B cell (primary cell): ENCODE data around the gene CAMK4. TPM values are rescaled to one million over a fixed set of nuclear protein-coding genes. Genes with fewer than 3 reads are reported as not detected.
"Not testable (repeated sequence)": the region's sequence is repeated elsewhere in the genome, so short reads cannot be mapped to it uniquely, and the experiment has no call there.

Experiments used
- ATAC-seq: fragments of 200-7000 bp; cut with Tn5 transposase; one replicate; pipeline ENCODE4 v1.10.0; 2021; ENCODE audit warnings: low read depth, mild to moderate bottlenecking, moderate number of reproducible peaks, moderate library complexity
- CTCF ChIA-PET: fragments of 350-600 bp; sonication (Branson Sonifier 250); formaldehyde crosslinking; loops from one replicate; lab custom pipeline; 2021; ENCODE audit warnings: antibody characterized with exemption, inconsistent platforms; lab: Charles Lee
- POLR2A ChIA-PET: fragments of 350-600 bp; sonication (Branson Sonifier 250); formaldehyde crosslinking; loops from one replicate; lab custom pipeline; 2021; ENCODE audit warnings: antibody characterized with exemption; lab: Charles Lee
- DNase-seq: peaks from one replicate; pipeline ENCODE4 v3.0.0; 2013
- H2AFZ ChIP-seq: 2 replicates; pipeline ENCODE4 v1.6.1; 2012; ENCODE audit warnings: mild to moderate bottlenecking, low read depth, low read length; ENCODE audit not compliant: insufficient read depth, poor library complexity, severe bottlenecking
- H3K27ac ChIP-seq, 2 donors: 1 replicate in 1 of 2; 2 replicates in 1 of 2; pipeline ENCODE4 v1.5.1; 2012 to 2013; ENCODE audit warnings: low read length in 2 of 2, mild to moderate bottlenecking in 2 of 2, moderate library complexity in 1 of 2
- H3K27me3 ChIP-seq, 4 experiments: fragments of 200-600 bp in 1 of 4; sonication (generic) in 1 of 4; replicated peaks in 1 of 4; 1 replicate in 2 of 4; 2 replicates in 2 of 4; pipeline versions ENCODE4 v1.6.1 to v1.7.0; 2013 to 2016; ENCODE audit warnings: low read length in 3 of 4, mild to moderate bottlenecking in 2 of 4, mixed read lengths in 1 of 4, moderate library complexity in 1 of 4; ENCODE audit not compliant: insufficient read depth in 4 of 4, control insufficient read depth in 3 of 4; ENCODE audit errors: control extremely low read depth in 1 of 4
- H3K36me3 ChIP-seq, 2 experiments: replicated peaks in 1 of 2; 1 replicate in 1 of 2; 2 replicates in 1 of 2; pipeline versions ENCODE4 v1.6.1 to v1.7.1; 2013; ENCODE audit warnings: low read length in 1 of 2; ENCODE audit not compliant: insufficient read depth in 2 of 2, control insufficient read depth in 1 of 2; ENCODE audit errors: control extremely low read depth in 1 of 2, extremely low read depth in 1 of 2
- H3K4me1 ChIP-seq, 2 donors: fragments of 200-600 bp in 1 of 2; sonication (generic) in 1 of 2; 1 replicate in 1 of 2; 2 replicates in 1 of 2; pipeline versions ENCODE4 v1.5.1 to v1.6.1; 2013 to 2017; ENCODE audit warnings: low read length in 2 of 2; ENCODE audit not compliant: control insufficient read depth in 2 of 2, insufficient read depth in 2 of 2
- H3K4me2 ChIP-seq: replicated peaks from 2 replicates; pipeline ENCODE3; 2012; ENCODE audit warnings: mild to moderate bottlenecking, low read depth, low read length; ENCODE audit not compliant: poor library complexity, severe bottlenecking
- H3K4me3 ChIP-seq, 5 experiments: fragments of 200-600 bp in 1 of 5; sonication (generic) in 1 of 5; 1 replicate in 3 of 5; 2 replicates in 2 of 5; pipeline versions ENCODE4 v1.5.1 to v1.7.0; 2011 to 2016; ENCODE audit warnings: low read length in 4 of 5, mild to moderate bottlenecking in 4 of 5, low read depth in 2 of 5, control low read depth in 1 of 5, moderate library complexity in 1 of 5; ENCODE audit not compliant: insufficient read depth in 1 of 5; ENCODE audit errors: control extremely low read depth in 1 of 5, extremely low read depth in 1 of 5
- H3K79me2 ChIP-seq: fragments of 200-600 bp; sonication (generic); one replicate; pipeline ENCODE4 v1.6.0; 2016; ENCODE audit warnings: low read length; ENCODE audit not compliant: control insufficient read depth, insufficient read depth
- H3K9ac ChIP-seq: fragments of 200-600 bp; sonication (generic); 2 replicates; pipeline ENCODE4 v1.6.1; 2017; ENCODE audit warnings: mild to moderate bottlenecking, low read length, moderate library complexity
- H3K9me3 ChIP-seq, 3 donors: one replicate each; pipeline versions ENCODE4 v1.6.1 to v1.7.1; 2013; ENCODE audit warnings: low read length in 2 of 3; ENCODE audit not compliant: control insufficient read depth in 2 of 3, insufficient read depth in 1 of 3; ENCODE audit errors: control extremely low read depth in 1 of 3
- H4K20me1 ChIP-seq: 2 replicates; pipeline ENCODE4 v1.6.0; 2012; ENCODE audit warnings: mild to moderate bottlenecking, low read length; ENCODE audit not compliant: insufficient read depth, control insufficient read depth, poor library complexity, severe bottlenecking
- H3K27ac Mint-ChIP-seq: one replicate; pipeline ENCODE4 v1.8.0; 2021; ENCODE audit warnings: mixed read lengths
- H3K27me3 Mint-ChIP-seq: one replicate; pipeline ENCODE4 v1.8.0; 2021; ENCODE audit warnings: mixed read lengths
- H3K4me1 Mint-ChIP-seq: one replicate; pipeline ENCODE4 v1.8.0; 2021; ENCODE audit warnings: mixed read lengths
- H3K4me3 Mint-ChIP-seq: one replicate; pipeline ENCODE4 v1.8.0; 2021; ENCODE audit warnings: mixed read lengths
- H3K9me3 Mint-ChIP-seq: one replicate; pipeline ENCODE4 v1.8.0; 2022; ENCODE audit warnings: mixed read lengths; ENCODE audit not compliant: insufficient read depth
- EZH2 ChIP-seq: IDR thresholded peaks from 2 replicates; pipeline ENCODE4 v1.6.1; 2012; ENCODE audit warnings: borderline replicate concordance, low read depth, mild to moderate bottlenecking, moderate library complexity, low read length; ENCODE audit not compliant: insufficient read depth, poor library complexity, severe bottlenecking
- WGBS: methylation state at CpG from one replicate; pipeline ENCODE4 v1.1.5; 2013; ENCODE audit warnings: missing lambda C conversion rate; ENCODE audit not compliant: insufficient coverage; 5-methylcytosine and 5-hydroxymethylcytosine counted together
- intact Hi-C: fragments of 100-400 bp; cut with micrococcal nuclease; formaldehyde crosslinking; loops from one replicate; pipeline ENCODE4 v1.10.0; 2022
- polyA plus RNA-seq: library from polyadenylated mRNA; depleted of rRNA; stranded (reverse); fragments of >200 nt; gene quantifications from 2 replicates; pipeline ENCODE4 v1.2.3, GENCODE V29; 2012
- total RNA-seq, 2 donors: library from RNA; stranded (reverse); fragments of 120-200 nt in 1 of 2; gene quantifications; 1 replicate in 1 of 2; 2 replicates in 1 of 2; pipeline versions ENCODE4 v1.2.3 to v1.2.4, GENCODE V29; 2013 to 2022
- TF ChIP-seq, protein P1 (sequence below): fragments of 200-600 bp; IDR thresholded peaks from one replicate; pipeline ENCODE4 v1.8.0; 2022; ENCODE audit warnings: antibody characterized with exemption, mild to moderate bottlenecking

CAMK4 gene
- total and polyA plus RNA-seq, 2 donors (not counting 1 experiment from before 2014, with no cell fraction given) = 0.78 to 4.8 TPM

DNA sequence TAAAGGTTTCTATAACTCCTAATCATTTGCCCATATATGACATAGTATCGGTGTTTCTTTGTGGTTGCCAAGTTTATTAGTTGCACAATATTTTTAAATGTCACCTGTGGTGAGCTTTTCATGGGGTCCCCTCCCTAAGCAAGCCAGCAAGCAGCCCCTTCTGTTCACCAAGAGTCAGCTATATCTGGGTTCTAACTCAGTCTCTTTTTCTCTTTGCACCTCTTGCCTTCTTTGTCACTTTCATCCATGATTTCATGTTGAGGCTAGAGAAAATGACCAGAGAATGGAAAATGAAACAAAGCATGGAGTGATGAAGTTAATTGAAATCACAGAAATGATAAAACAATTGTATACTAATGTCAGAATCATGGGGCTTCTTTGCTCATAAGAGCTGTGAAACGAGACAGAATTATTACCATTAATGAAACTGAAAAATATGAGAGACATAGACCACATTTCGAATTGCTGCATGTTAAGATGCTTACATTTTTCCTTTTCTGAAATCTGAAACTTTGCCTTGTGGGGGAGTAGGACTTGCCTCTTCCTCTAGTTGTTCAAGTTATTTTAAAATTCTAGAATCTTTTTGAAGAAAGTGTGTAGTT lies 75.7 kb downstream of the CAMK4 start:
- ATAC-seq = no peak
- TF ChIP-seq, protein P1, sequence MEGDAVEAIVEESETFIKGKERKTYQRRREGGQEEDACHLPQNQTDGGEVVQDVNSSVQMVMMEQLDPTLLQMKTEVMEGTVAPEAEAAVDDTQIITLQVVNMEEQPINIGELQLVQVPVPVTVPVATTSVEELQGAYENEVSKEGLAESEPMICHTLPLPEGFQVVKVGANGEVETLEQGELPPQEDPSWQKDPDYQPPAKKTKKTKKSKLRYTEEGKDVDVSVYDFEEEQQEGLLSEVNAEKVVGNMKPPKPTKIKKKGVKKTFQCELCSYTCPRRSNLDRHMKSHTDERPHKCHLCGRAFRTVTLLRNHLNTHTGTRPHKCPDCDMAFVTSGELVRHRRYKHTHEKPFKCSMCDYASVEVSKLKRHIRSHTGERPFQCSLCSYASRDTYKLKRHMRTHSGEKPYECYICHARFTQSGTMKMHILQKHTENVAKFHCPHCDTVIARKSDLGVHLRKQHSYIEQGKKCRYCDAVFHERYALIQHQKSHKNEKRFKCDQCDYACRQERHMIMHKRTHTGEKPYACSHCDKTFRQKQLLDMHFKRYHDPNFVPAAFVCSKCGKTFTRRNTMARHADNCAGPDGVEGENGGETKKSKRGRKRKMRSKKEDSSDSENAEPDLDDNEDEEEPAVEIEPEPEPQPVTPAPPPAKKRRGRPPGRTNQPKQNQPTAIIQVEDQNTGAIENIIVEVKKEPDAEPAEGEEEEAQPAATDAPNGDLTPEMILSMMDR = no peak
- TF ChIP-seq EZH2 = no peak
- Histone ChIP-seq H3K9me3 (peaks cover 0 to 11% (median 4%) of the 10 kb centered on the region in 3 donors), H3K9ac (no peak overlapping the region), H3K27ac (no peak overlapping the region), H3K4me3 (no peak overlapping the region), H3K4me1 (no peaks in the 10 kb centered on the region), H3K27me3 (no peaks in the 10 kb centered on the region), H3K4me2 (no peak overlapping the region), H4K20me1 (no peaks in the 10 kb centered on the region), H2AFZ (no peak overlapping the region), H3K36me3 (no peaks in the 10 kb centered on the region), H3K79me2 (no peaks in the 10 kb centered on the region)
- H3K27ac Mint-ChIP-seq = no peak overlapping the region
- no CpG with 5 or more reads among the region's 3 CpGs for WGBS
- no peak for DNase-seq
- no peaks in the 10 kb centered on the region for H3K27me3 Mint-ChIP-seq
- ChIA-PET CTCF (no interaction called here), POLR2A (no interaction called here)
- intact Hi-C loops = no loop called here
- no peaks in the 10 kb centered on the region for H3K4me1 Mint-ChIP-seq
- peaks cover 6% of the 10 kb centered on the region for H3K9me3 Mint-ChIP-seq
- H3K4me3 Mint-ChIP-seq = no peak overlapping the region

DNA sequence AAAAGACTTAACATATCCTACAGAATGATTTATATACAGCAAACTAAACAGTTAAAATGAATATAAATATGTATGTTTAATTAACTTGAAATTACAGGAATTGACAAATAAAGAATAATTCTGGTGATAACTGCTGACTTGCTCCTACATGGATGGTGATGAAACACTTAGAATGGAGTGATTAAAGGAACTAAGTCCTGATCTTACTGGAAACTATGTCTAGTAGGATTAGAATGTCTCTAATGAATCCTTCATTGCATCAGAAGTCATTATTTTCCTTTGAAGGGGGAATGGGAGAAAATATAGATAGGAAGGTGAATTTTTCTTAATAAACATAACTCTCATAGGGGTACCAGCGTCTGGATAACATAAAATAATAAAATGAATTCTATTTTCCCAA lies 77.1 kb downstream of the CAMK4 start:
- ChIA-PET POLR2A (no interaction called here), CTCF (no interaction called here)
- no peaks in the 10 kb centered on the region for H3K79me2 ChIP-seq
- H3K4me1 ChIP-seq = no peaks in the 10 kb centered on the region
- no peak overlapping the region for H3K4me2 ChIP-seq
- H3K9ac ChIP-seq = no peak overlapping the region
- DNase-seq (no peak), ATAC-seq (no peak)
- no peaks in the 10 kb centered on the region for H3K27me3 ChIP-seq
- Mint-ChIP-seq H3K27ac (no peak overlapping the region), H3K4me3 (no peak overlapping the region), H3K9me3 (peaks cover 6% of the 10 kb centered on the region), H3K4me1 (no peaks in the 10 kb centered on the region), H3K27me3 (no peaks in the 10 kb centered on the region)
- no peak overlapping the region for H2AFZ ChIP-seq
- intact Hi-C loops = no loop called here
- WGBS = no CpG with 5 or more reads among the region's 1 CpG
- H3K9me3 ChIP-seq = peaks cover 0 to 11% (median 4%) of the 10 kb centered on the region in 3 donors
- H3K27ac ChIP-seq = no peak overlapping the region
- TF ChIP-seq EZH2 = no peak
- TF ChIP-seq, protein P1 = no peak
- no peak overlapping the region for H3K4me3 ChIP-seq
- H4K20me1 ChIP-seq = no peaks in the 10 kb centered on the region
- H3K36me3 ChIP-seq = no peaks in the 10 kb centered on the region

DNA sequence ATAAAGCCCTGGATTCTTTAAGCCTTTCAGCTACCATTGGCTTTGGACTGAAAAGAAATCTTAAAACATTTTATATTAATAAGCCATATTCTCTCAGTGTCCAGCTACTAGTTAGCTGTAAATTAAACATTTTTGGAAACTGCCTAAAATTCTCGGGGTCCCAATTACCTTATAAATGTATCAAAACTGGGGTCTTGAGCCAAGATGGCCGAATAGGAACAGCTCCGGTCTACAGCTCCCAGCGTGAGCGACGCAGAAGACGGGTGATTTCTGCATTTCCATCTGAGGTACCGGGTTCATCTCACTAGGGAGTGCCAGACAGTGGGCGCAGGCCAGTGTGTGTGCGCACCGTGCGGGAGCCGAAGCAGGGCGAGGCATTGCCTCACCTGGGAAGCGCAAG lies 77.9 kb downstream of the CAMK4 start:
- H3K36me3 ChIP-seq, H3K27ac Mint-ChIP-seq, H3K9me3 Mint-ChIP-seq, POLR2A ChIA-PET, ATAC-seq, H3K4me1 Mint-ChIP-seq, H3K27ac ChIP-seq, H2AFZ ChIP-seq, CTCF ChIA-PET, H3K27me3 ChIP-seq, H3K4me2 ChIP-seq, H3K4me3 Mint-ChIP-seq, H3K4me1 ChIP-seq, DNase-seq, H3K9ac ChIP-seq, intact Hi-C loops, H3K4me3 ChIP-seq, H3K79me2 ChIP-seq, H3K27me3 Mint-ChIP-seq, H4K20me1 ChIP-seq: not testable (repeated sequence)
- H3K9me3 ChIP-seq = peaks cover 0 to 11% (median 4%) of the 10 kb centered on the region in 3 donors
- no CpG with 5 or more reads among the region's 15 CpGs for WGBS
